Embryonic facial prominence (tissue), 1 donor: ENCODE results near the gene ARMCX2.
"Not testable (repeated sequence)": the region's sequence is repeated elsewhere in the genome, so short reads cannot be mapped to it uniquely, and the experiment has no call there.

Experiments used
- DNase-seq: peaks from one replicate; pipeline ENCODE4 v3.0.0-alpha.2; 2016; ENCODE audit errors: extremely low spot score

Gene ARMCX2

GRCh38 chrX:101659601-101660063 lies at the start of gene ARMCX2:
ARMCX2 (minus strand) TSS chrX:101659850; CDS start chrX:101657588, 2,262 bp downstream.
- peak; percentile 72 for DNase-seq

GRCh38 chrX:101709384-101709783 lies 49.7 kb upstream of the ARMCX2 start:
- DNase-seq, result no peak

- peak; percentile 13 for DNase-seq
Observed at GRCh38 chrX:101708163-101708562, 48.5 kb upstream of the ARMCX2 start.

- DNase-seq, result no peak
Observed at GRCh38 chrX:101693476-101693875, 33.8 kb upstream of the ARMCX2 start.

- no peak for DNase-seq
Observed at GRCh38 chrX:101691835-101692234, 32.2 kb upstream of the ARMCX2 start.

GRCh38 chrX:101686574-101686973 lies 26.9 kb upstream of the ARMCX2 start:
- no peak for DNase-seq

GRCh38 chrX:101685923-101686322 lies 26.3 kb upstream of the ARMCX2 start:
- DNase-seq, result no peak

GRCh38 chrX:101682723-101683122 lies 23.1 kb upstream of the ARMCX2 start:
- DNase-seq, result no peak

GRCh38 chrX:101677028-101677427 lies 17.4 kb upstream of the ARMCX2 start:
- DNase-seq, result no peak

- no peak for DNase-seq
Observed at GRCh38 chrX:101676571-101676970, 16.9 kb upstream of the ARMCX2 start.

- DNase-seq, result no peak
Observed at GRCh38 chrX:101668143-101668542, 8.5 kb upstream of the ARMCX2 start.

- peak; percentile 25 for DNase-seq
Observed at GRCh38 chrX:101658661-101659491, 774 bp downstream of the ARMCX2 start.

- DNase-seq, result no peak
Observed at GRCh38 chrX:101657495-101657894, 2.2 kb downstream of the ARMCX2 start.

GRCh38 chrX:101656817-101657216 lies 2.8 kb downstream of the ARMCX2 start:
- DNase-seq, result no peak

- DNase-seq, result no peak
Observed at GRCh38 chrX:101655534-101655933, 4.1 kb downstream of the ARMCX2 start.

GRCh38 chrX:101647716-101648115 lies 11.9 kb downstream of the ARMCX2 start:
- not testable (repeated sequence) for DNase-seq

GRCh38 chrX:101642093-101642492 lies 17.6 kb downstream of the ARMCX2 start:
- DNase-seq, result no peak

GRCh38 chrX:101639583-101639982 lies 20.1 kb downstream of the ARMCX2 start:
- DNase-seq, result no peak

GRCh38 chrX:101619364-101619763 lies 40.3 kb downstream of the ARMCX2 start:
- DNase-seq, result no peak

GRCh38 chrX:101617211-101618191 lies 42.1 kb downstream of the ARMCX2 start, which contains the start of gene ARMCX6:
ARMCX6 (minus strand) TSS chrX:101618000; CDS start chrX:101616620, 1,380 bp downstream.
- DNase-seq, result peak; percentile 78

GRCh38 chrX:101605728-101606127 lies 53.9 kb downstream of the ARMCX2 start:
- DNase-seq, result no peak
